Measurements from ENCODE around the gene ZMPSTE24.

The ZMPSTE24 gene

GRCh38 chr1:40251456-40251855, 6.6 kb upstream of the ZMPSTE24 start:
- Histone ChIP-seq H4K8ac (ENCODE audit: low read depth, low read length) (no peak overlapping the region), H3K27ac (ENCODE audit: low read depth, low read length) (no peak overlapping the region), H3K9me3 (ENCODE audit: insufficient read depth, low read depth, low read length) (no peaks in the 10 kb centered on the region), H4K91ac (ENCODE audit: low read depth, low read length) (no peak overlapping the region), H3K4me2 (ENCODE audit: low read length) (no peak overlapping the region), H3K4ac (ENCODE audit: low read depth, low read length) (no peak overlapping the region), H3K36me3 (ENCODE audit: control insufficient read depth in 1 of 2, insufficient read depth in 2 of 2, low read length in 2 of 2) (no peaks in the 10 kb centered on the region), H3K4me1 (ENCODE audit: control insufficient read depth in 1 of 2, insufficient read depth in 2 of 2, low read length in 2 of 2) (no peaks in the 10 kb centered on the region), H2BK5ac (ENCODE audit: low read depth, low read length, poor library complexity) (no peak overlapping the region), H3K9ac (ENCODE audit: low read length) (no peak overlapping the region), H3K79me1 (ENCODE audit: low read length) (no peaks in the 10 kb centered on the region), H2AK5ac (ENCODE audit: low read length) (no peak overlapping the region), H3K79me2 (ENCODE audit: control insufficient read depth, insufficient read depth, low read length, poor library complexity) (no peaks in the 10 kb centered on the region), H3K27me3 (ENCODE audit: insufficient read depth, low read length) (no peaks in the 10 kb centered on the region), H3K4me3 (ENCODE audit: low read depth, low read length) (no peak overlapping the region), H2BK120ac (ENCODE audit: insufficient read depth, low read length, poor library complexity) (no peak overlapping the region), H2BK12ac (ENCODE audit: low read length) (no peak overlapping the region), H4K12ac (ENCODE audit: low read depth, low read length) (no peak overlapping the region), H2AFZ (ENCODE audit: insufficient read depth, low read length, poor library complexity) (no peak overlapping the region), H3K18ac (ENCODE audit: low read length) (no peak overlapping the region), H3K23ac (ENCODE audit: low read length) (no peak overlapping the region), H3K14ac (ENCODE audit: low read length) (no peak overlapping the region)
- no CpG with 5 or more reads among the region's 4 CpGs for WGBS (ENCODE audit: extremely low coverage, insufficient coverage, insufficient read length)
- no peak for DNase-seq

- no peaks in the 10 kb centered on the region for H3K27me3 ChIP-seq (ENCODE audit: insufficient read depth, low read length)
- H3K27ac ChIP-seq (ENCODE audit: low read depth, low read length) = no peak overlapping the region
- H4K8ac ChIP-seq (ENCODE audit: low read depth, low read length) = no peak overlapping the region
- no peak overlapping the region for H3K4ac ChIP-seq (ENCODE audit: low read depth, low read length)
- H2BK5ac ChIP-seq (ENCODE audit: low read depth, low read length, poor library complexity) = no peak overlapping the region
- WGBS (ENCODE audit: extremely low coverage, insufficient coverage, insufficient read length) = no CpG with 5 or more reads among the region's 2 CpGs
- no peaks in the 10 kb centered on the region for H3K9me3 ChIP-seq (ENCODE audit: insufficient read depth, low read depth, low read length)
- peaks cover 3% of the 10 kb centered on the region for H3K79me2 ChIP-seq (ENCODE audit: control insufficient read depth, insufficient read depth, low read length, poor library complexity)
- no peak overlapping the region for H2AFZ ChIP-seq (ENCODE audit: insufficient read depth, low read length, poor library complexity)
- no peak overlapping the region for H2AK5ac ChIP-seq (ENCODE audit: low read length)
- H3K79me1 ChIP-seq (ENCODE audit: low read length) = peaks cover 4% of the 10 kb centered on the region
- H2BK12ac ChIP-seq (ENCODE audit: low read length) = no peak overlapping the region
- no peak for DNase-seq
- H2BK120ac ChIP-seq (ENCODE audit: insufficient read depth, low read length, poor library complexity) = no peak overlapping the region
- H3K18ac ChIP-seq (ENCODE audit: low read length) = no peak overlapping the region
- no peak overlapping the region for H4K12ac ChIP-seq (ENCODE audit: low read depth, low read length)
- H3K36me3 ChIP-seq (ENCODE audit: control insufficient read depth in 1 of 2, insufficient read depth in 2 of 2, low read length in 2 of 2) = no peaks in the 10 kb centered on the region
- no peak overlapping the region for H3K4me2 ChIP-seq (ENCODE audit: low read length)
- no peak overlapping the region for H4K91ac ChIP-seq (ENCODE audit: low read depth, low read length)
- no peak overlapping the region for H3K4me3 ChIP-seq (ENCODE audit: low read depth, low read length)
- no peaks in the 10 kb centered on the region for H3K4me1 ChIP-seq (ENCODE audit: control insufficient read depth in 1 of 2, insufficient read depth in 2 of 2, low read length in 2 of 2)
- no peak overlapping the region for H3K23ac ChIP-seq (ENCODE audit: low read length)
- no peak overlapping the region for H3K14ac ChIP-seq (ENCODE audit: low read length)
- H3K9ac ChIP-seq (ENCODE audit: low read length) = no peak overlapping the region
Observed at GRCh38 chr1:40252601-40253000, 5.4 kb upstream of the ZMPSTE24 start.

- H3K79me1 ChIP-seq (ENCODE audit: low read length) = peaks cover 9% of the 10 kb centered on the region
Observed at GRCh38 chr1:40255231-40255630, 2.8 kb upstream of the ZMPSTE24 start.

GRCh38 chr1:40256401-40257084, 1.5 kb upstream of the ZMPSTE24 start:
- Histone ChIP-seq H3K14ac (ENCODE audit: low read length) (no peak overlapping the region), H3K9ac (ENCODE audit: low read length) (no peak overlapping the region), H2BK12ac (ENCODE audit: low read length) (no peak overlapping the region), H4K12ac (ENCODE audit: low read depth, low read length) (no peak overlapping the region), H3K79me1 (ENCODE audit: low read length) (peaks cover 9% of the 10 kb centered on the region), H3K18ac (ENCODE audit: low read length) (no peak overlapping the region), H2AFZ (ENCODE audit: insufficient read depth, low read length, poor library complexity) (no peak overlapping the region), H3K4me1 (ENCODE audit: control insufficient read depth in 1 of 2, insufficient read depth in 2 of 2, low read length in 2 of 2) (no peaks in the 10 kb centered on the region), H3K27me3 (ENCODE audit: insufficient read depth, low read length) (no peaks in the 10 kb centered on the region), H3K9me3 (ENCODE audit: insufficient read depth, low read depth, low read length) (no peaks in the 10 kb centered on the region), H4K91ac (ENCODE audit: low read depth, low read length) (no peak overlapping the region), H3K27ac (ENCODE audit: low read depth, low read length) (no peak overlapping the region), H3K36me3 (ENCODE audit: control insufficient read depth in 1 of 2, insufficient read depth in 2 of 2, low read length in 2 of 2) (peaks cover 10 to 13% of the 10 kb centered on the region in 2 experiments), H3K4me2 (ENCODE audit: low read length) (peak overlapping the region; percentile 51), H4K8ac (ENCODE audit: low read depth, low read length) (no peak overlapping the region), H2BK120ac (ENCODE audit: insufficient read depth, low read length, poor library complexity) (no peak overlapping the region), H2BK5ac (ENCODE audit: low read depth, low read length, poor library complexity) (no peak overlapping the region), H3K4me3 (ENCODE audit: low read depth, low read length) (no peak overlapping the region), H2AK5ac (ENCODE audit: low read length) (no peak overlapping the region), H3K23ac (ENCODE audit: low read length) (no peak overlapping the region), H3K79me2 (ENCODE audit: control insufficient read depth, insufficient read depth, low read length, poor library complexity) (peaks cover 7% of the 10 kb centered on the region), H3K4ac (ENCODE audit: low read depth, low read length) (no peak overlapping the region)
- no peak for DNase-seq
- WGBS (ENCODE audit: extremely low coverage, insufficient coverage, insufficient read length) = no CpG with 5 or more reads among the region's 6 CpGs

More at GRCh38 chr1:40255231-40255630, 2.8 kb upstream of the ZMPSTE24 start:
- H2AFZ ChIP-seq (ENCODE audit: insufficient read depth, low read length, poor library complexity) = no peak overlapping the region
- H2BK5ac ChIP-seq (ENCODE audit: low read depth, low read length, poor library complexity) = no peak overlapping the region
- no peak overlapping the region for H3K14ac ChIP-seq (ENCODE audit: low read length)
- H3K4me1 ChIP-seq (ENCODE audit: control insufficient read depth in 1 of 2, insufficient read depth in 2 of 2, low read length in 2 of 2) = no peaks in the 10 kb centered on the region
- no peaks in the 10 kb centered on the region for H3K9me3 ChIP-seq (ENCODE audit: insufficient read depth, low read depth, low read length)
- no peak for DNase-seq
- no peak overlapping the region for H3K4me3 ChIP-seq (ENCODE audit: low read depth, low read length)
- peaks cover 7% of the 10 kb centered on the region for H3K79me2 ChIP-seq (ENCODE audit: control insufficient read depth, insufficient read depth, low read length, poor library complexity)
- no peak overlapping the region for H3K9ac ChIP-seq (ENCODE audit: low read length)
- H4K12ac ChIP-seq (ENCODE audit: low read depth, low read length) = no peak overlapping the region
- H3K27ac ChIP-seq (ENCODE audit: low read depth, low read length) = no peak overlapping the region
- H3K18ac ChIP-seq (ENCODE audit: low read length) = no peak overlapping the region
- no peak overlapping the region for H2BK12ac ChIP-seq (ENCODE audit: low read length)
- H2BK120ac ChIP-seq (ENCODE audit: insufficient read depth, low read length, poor library complexity) = no peak overlapping the region
- no peak overlapping the region for H3K4me2 ChIP-seq (ENCODE audit: low read length)
- H3K23ac ChIP-seq (ENCODE audit: low read length) = no peak overlapping the region
- H3K36me3 ChIP-seq (ENCODE audit: control insufficient read depth in 1 of 2, insufficient read depth in 2 of 2, low read length in 2 of 2) = peaks cover 6 to 8% of the 10 kb centered on the region in 2 experiments
- no peak overlapping the region for H3K4ac ChIP-seq (ENCODE audit: low read depth, low read length)
- no peak overlapping the region for H2AK5ac ChIP-seq (ENCODE audit: low read length)
- H4K91ac ChIP-seq (ENCODE audit: low read depth, low read length) = no peak overlapping the region
- no peaks in the 10 kb centered on the region for H3K27me3 ChIP-seq (ENCODE audit: insufficient read depth, low read length)
- no peak overlapping the region for H4K8ac ChIP-seq (ENCODE audit: low read depth, low read length)
